Stimulated activated CD8-positive, alpha-beta memory T cell treated with anti-CD3 and anti-CD28 coated beads, Interleukin-12 subunit alpha, Interleukin-12 subunit beta, amount 100 ng/mL, for 24 hours (primary cell): ENCODE measurements around the gene GABRR2.

Experiments
- DNase-seq: peaks from one replicate; pipeline ENCODE4 v3.0.0-alpha.2; 2020; ENCODE audit errors: extremely low read depth

Gene GABRR2

GRCh38 chr6:89209457-89209856 lies 105.6 kb downstream of the GABRR2 start:
- no peak for DNase-seq

GRCh38 chr6:89208551-89208950 lies 106.5 kb downstream of the GABRR2 start:
- no peak for DNase-seq
